Measurements from ENCODE around the gene LAMA2. TPM values are rescaled to one million over a fixed set of nuclear protein-coding genes. Genes with fewer than 3 reads are reported as not detected.

Gene LAMA2
- total RNA-seq, 1 experiment from 2014 or later: 4.2 TPM

DNA sequence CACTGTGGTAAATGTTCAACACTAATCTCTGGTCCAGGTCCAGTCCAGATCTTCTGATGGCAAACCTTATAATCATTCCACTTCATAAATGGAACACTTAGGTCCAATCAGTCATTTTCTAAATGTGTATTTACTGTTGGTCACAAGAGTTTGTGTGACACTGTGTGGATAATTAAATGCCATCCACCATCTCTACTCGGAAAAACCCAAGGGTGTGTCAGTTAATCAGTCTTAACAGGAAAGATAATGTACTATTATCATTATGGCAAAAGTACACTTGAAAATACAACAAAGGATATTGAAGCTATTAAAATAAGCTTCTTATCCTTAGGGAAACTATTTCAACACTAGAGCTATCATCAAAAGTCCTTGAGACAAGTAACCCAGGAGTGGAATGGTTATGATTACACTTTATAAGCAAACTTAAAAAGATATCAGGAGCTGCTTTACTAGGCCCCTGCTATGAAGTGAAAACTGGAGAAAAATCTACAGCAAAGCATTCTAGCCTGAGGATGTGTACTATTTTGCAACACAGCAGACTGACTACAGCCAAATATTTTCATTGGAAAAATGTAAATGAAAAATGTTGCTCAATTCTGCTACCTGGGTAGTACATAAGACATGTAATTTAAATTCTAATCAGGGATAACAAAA is 227.9 kb downstream of the LAMA2 start:
- no peaks in the 10 kb centered on the region for H3K9me3 ChIP-seq (ENCODE audit: control insufficient read depth, low read depth, low read length)

More for the DNA sequence above, 227.9 kb downstream of the LAMA2 start:
- Histone ChIP-seq H2BK120ac (ENCODE audit: low read depth, low read length, poor library complexity, severe bottlenecking) (no peak overlapping the region), H3K79me2 (ENCODE audit: insufficient read depth, low read length) (no peaks in the 10 kb centered on the region), H3K4ac (ENCODE audit: low read depth, low read length) (no peak overlapping the region), H3K4me2 (ENCODE audit: insufficient read depth, insufficient read length, low read length) (no peak overlapping the region), H3T11ph (ENCODE audit: low read length) (no peak overlapping the region), H3K23ac (ENCODE audit: insufficient read length, low read depth, low read length) (no peak overlapping the region), H3K18ac (ENCODE audit: insufficient read length, low read depth, low read length) (no peak overlapping the region), H3K14ac (ENCODE audit: insufficient read depth, low read length) (no peak overlapping the region), H4K8ac (replicated peaks; ENCODE audit: insufficient read length, low read depth, low read length) (no peak overlapping the region), H3K9ac (ENCODE audit: extremely low read depth, insufficient read length, low read length) (no peak overlapping the region), H2AK5ac (ENCODE audit: insufficient read length, low read length) (no peak overlapping the region), H3K27me3 (ENCODE audit: insufficient read depth, low read length) (no peaks in the 10 kb centered on the region), H4K20me1 (ENCODE audit: control insufficient read depth, insufficient read depth, insufficient read length) (no peaks in the 10 kb centered on the region), H3K79me1 (ENCODE audit: insufficient read depth, low read depth, low read length, poor library complexity, severe bottlenecking) (no peaks in the 10 kb centered on the region), H2BK12ac (ENCODE audit: insufficient read length, low read depth, low read length) (no peak overlapping the region), H2BK5ac (ENCODE audit: insufficient read length, low read length) (no peak overlapping the region), H3K23me2 (ENCODE audit: insufficient read length, low read depth, low read length, poor library complexity, severe bottlenecking) (no peaks in the 10 kb centered on the region), H2BK15ac (ENCODE audit: low read depth, low read length) (no peak overlapping the region), H2BK20ac (ENCODE audit: low read depth, low read length, poor library complexity, severe bottlenecking) (no peak overlapping the region), H4K5ac (ENCODE audit: insufficient read length, low read depth, low read length) (no peak overlapping the region), H3K56ac (ENCODE audit: insufficient read length, low read depth, low read length) (no peak overlapping the region), H2AFZ (ENCODE audit: low read length) (no peak overlapping the region), H4K91ac (ENCODE audit: insufficient read length, low read depth, low read length) (no peak overlapping the region), H3K4me1 (ENCODE audit: insufficient read depth, low read length) (no peaks in the 10 kb centered on the region; the same call in 1 of the 2 replicates), H3K27ac (ENCODE audit: insufficient read length, low read depth, low read length) (no peak overlapping the region)
- WGBS (ENCODE audit: extremely low coverage, insufficient read length, low lambda C conversion rate): no CpG with 5 or more reads among the region's 1 CpG
- no peak overlapping the region for H3K27ac Mint-ChIP-seq
- peaks cover 12 to 13% of the 10 kb centered on the region in 2 experiments for H3K4me1 Mint-ChIP-seq
- H3K36me3 Mint-ChIP-seq (ENCODE audit: insufficient read depth in 1 of 3, low read depth in 3 of 3): no peaks in the 10 kb centered on the region
- H3K27me3 Mint-ChIP-seq (ENCODE audit: low read depth): no peaks in the 10 kb centered on the region
- no peak for DNase-seq
- no peak overlapping the region for H3K4me3 Mint-ChIP-seq
- no peaks in the 10 kb centered on the region for H3K9me3 Mint-ChIP-seq
- TF ChIP-seq, protein P1, sequence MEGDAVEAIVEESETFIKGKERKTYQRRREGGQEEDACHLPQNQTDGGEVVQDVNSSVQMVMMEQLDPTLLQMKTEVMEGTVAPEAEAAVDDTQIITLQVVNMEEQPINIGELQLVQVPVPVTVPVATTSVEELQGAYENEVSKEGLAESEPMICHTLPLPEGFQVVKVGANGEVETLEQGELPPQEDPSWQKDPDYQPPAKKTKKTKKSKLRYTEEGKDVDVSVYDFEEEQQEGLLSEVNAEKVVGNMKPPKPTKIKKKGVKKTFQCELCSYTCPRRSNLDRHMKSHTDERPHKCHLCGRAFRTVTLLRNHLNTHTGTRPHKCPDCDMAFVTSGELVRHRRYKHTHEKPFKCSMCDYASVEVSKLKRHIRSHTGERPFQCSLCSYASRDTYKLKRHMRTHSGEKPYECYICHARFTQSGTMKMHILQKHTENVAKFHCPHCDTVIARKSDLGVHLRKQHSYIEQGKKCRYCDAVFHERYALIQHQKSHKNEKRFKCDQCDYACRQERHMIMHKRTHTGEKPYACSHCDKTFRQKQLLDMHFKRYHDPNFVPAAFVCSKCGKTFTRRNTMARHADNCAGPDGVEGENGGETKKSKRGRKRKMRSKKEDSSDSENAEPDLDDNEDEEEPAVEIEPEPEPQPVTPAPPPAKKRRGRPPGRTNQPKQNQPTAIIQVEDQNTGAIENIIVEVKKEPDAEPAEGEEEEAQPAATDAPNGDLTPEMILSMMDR (conservative IDR thresholded peaks at IDR 0.05): no peak
